Measurements from ENCODE around the gene GAS2L3. TPM values are rescaled to one million over a fixed set of nuclear protein-coding genes. Genes with fewer than 3 reads are reported as not detected.

Gene GAS2L3
- total RNA-seq, 2 donors from 2014 or later = 1.2 to 2.2 TPM

DNA sequence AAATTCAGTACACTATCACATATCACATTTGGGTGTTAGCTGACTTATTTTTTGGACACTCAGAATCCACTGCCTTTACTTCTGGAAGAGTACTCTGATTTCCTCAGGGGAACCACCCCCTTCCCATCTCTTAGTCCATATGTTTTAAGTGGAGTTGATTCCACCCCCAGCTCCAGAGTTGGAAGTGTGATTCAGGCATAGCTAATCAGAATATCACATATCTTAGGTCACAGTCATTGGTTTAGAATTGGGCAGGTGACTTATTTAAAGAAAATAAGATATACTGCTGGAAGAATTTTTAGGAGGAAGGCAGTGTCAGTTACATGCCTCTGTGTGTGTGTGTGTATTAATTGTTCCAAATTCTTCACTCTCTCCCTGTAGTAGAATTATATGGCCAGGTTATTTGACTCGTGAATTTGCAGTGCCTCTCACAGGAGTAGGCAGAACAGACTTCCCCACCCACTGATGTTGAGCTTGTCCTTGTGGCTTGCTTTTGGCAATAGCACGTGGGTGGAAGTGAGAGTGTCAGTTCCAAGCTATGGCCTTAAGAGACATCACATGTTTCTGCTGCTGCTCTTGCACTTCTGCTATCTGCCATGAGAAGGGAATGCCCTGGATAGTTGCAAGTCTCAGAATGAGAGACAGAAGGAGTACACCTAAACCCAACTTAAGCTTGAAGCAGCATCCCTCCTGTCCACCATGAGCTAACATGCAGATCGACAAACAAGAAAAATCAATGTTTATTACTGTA, 6.4 kb upstream of the GAS2L3 start:
- Histone ChIP-seq H3K27me3 (no peaks in the 10 kb centered on the region), H3K4me1 (peaks cover 0 to 3% of the 10 kb centered on the region in 2 donors), H3K4me3 (no peak overlapping the region), H3K9me3 (no peaks in the 10 kb centered on the region), H3K27ac (no peak overlapping the region), H3K36me3 (no peaks in the 10 kb centered on the region)
- no peak for DNase-seq (ENCODE audit: low spot score)
- TF ChIP-seq, protein P1, sequence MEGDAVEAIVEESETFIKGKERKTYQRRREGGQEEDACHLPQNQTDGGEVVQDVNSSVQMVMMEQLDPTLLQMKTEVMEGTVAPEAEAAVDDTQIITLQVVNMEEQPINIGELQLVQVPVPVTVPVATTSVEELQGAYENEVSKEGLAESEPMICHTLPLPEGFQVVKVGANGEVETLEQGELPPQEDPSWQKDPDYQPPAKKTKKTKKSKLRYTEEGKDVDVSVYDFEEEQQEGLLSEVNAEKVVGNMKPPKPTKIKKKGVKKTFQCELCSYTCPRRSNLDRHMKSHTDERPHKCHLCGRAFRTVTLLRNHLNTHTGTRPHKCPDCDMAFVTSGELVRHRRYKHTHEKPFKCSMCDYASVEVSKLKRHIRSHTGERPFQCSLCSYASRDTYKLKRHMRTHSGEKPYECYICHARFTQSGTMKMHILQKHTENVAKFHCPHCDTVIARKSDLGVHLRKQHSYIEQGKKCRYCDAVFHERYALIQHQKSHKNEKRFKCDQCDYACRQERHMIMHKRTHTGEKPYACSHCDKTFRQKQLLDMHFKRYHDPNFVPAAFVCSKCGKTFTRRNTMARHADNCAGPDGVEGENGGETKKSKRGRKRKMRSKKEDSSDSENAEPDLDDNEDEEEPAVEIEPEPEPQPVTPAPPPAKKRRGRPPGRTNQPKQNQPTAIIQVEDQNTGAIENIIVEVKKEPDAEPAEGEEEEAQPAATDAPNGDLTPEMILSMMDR (IDR thresholded peaks at IDR 0.05) = no peak

DNA sequence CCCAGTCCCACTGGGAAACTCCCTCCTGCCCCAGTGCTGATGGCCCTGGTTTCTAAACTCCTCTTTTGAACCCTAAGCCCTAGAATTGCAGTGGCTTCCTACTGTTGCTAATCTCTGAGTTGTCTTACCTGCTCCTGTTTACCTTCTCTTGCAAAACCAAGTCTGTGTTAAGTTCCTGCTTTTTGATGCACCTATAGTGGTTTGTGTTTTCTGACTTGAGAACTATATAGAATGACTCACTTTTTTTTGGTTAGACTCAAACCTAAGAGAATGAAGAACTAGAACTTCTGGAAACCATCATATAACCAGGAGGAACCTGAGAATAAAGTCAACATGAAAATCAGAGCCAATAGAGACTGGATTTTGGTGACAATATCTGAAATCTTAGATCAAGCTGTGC, 5.5 kb upstream of the GAS2L3 start:
- no peaks in the 10 kb centered on the region for H3K27me3 ChIP-seq
- H3K9me3 ChIP-seq = no peaks in the 10 kb centered on the region
- no peaks in the 10 kb centered on the region for H3K36me3 ChIP-seq
- TF ChIP-seq, protein P1 (IDR thresholded peaks at IDR 0.05) = no peak
- no peak for DNase-seq (ENCODE audit: low spot score)
- H3K4me1 ChIP-seq = peaks cover 0 to 5% of the 10 kb centered on the region in 2 donors
- H3K27ac ChIP-seq = no peak overlapping the region
- no peak overlapping the region for H3K4me3 ChIP-seq

DNA sequence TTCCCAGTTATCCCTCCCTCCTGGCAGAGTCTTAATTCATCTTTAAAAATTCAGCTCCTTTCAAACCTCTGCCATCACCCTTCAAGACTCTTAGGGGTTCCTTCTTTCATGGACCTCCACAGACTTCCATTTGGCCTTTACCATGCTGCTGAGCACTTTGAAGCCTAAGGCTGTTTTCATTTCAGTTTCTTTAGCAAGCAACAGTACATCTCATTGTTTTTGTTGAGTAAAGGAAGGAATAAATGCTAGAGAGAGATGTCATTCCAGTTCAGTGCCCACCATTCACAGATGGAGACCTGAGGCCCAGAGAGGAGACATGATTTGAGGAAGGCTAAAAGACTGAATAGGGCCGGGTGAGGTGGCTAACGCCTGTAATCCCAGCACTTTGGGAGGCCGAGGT, 1.3 kb upstream of the GAS2L3 start:
- H3K27me3 ChIP-seq = no peaks in the 10 kb centered on the region
- no peak overlapping the region for H3K27ac ChIP-seq
- peaks cover 0 to 20% of the 10 kb centered on the region in 2 donors for H3K4me1 ChIP-seq
- H3K36me3 ChIP-seq = no peaks in the 10 kb centered on the region
- DNase-seq (ENCODE audit: low spot score) = no peak
- TF ChIP-seq, protein P1 (IDR thresholded peaks at IDR 0.05) = no peak
- no peak overlapping the region for H3K4me3 ChIP-seq
- H3K9me3 ChIP-seq = no peaks in the 10 kb centered on the region

DNA sequence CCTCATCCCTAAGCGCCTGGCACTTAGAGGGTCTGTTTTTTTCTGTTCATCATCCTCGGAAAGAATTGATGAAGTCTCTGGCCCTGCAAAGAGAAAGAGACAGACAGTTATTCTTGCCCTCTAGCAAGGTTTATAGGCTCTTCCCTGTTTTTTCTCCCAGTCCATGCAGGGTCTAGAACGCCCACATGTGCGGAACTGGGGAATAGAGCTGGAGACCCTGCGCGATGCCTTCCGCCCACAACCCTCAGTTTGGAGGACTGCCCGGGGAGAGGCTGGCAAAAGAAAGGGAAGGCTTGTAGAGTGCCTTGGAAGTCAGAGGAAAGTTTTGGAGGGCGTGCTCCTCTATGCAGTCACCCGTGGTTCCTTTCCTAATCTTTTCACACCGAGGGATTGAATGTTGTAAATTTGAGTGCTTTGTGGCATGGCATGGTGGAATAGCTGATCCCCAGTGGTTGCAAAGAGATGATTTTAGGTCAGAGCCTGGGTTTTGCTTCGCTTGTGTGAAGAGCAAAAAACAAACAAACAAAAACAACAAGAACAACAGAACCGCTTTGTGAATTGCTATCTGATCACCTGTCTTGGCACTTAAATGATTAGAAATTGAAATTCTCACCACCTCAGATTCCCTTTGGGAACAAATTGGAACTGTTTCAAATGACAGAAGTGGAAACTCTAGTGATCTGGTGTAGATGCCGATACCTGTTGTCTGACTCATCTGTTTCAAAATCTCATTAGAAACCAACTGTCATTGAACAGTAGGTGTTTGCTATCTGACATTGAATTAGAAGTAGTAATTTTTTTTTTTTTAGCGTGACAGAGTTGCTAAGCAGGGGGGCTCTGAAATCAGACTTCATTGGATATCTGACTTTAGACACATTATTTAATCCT, 947 bp downstream of the GAS2L3 start:
- DNase-seq (ENCODE audit: low spot score) = no peak

DNA sequence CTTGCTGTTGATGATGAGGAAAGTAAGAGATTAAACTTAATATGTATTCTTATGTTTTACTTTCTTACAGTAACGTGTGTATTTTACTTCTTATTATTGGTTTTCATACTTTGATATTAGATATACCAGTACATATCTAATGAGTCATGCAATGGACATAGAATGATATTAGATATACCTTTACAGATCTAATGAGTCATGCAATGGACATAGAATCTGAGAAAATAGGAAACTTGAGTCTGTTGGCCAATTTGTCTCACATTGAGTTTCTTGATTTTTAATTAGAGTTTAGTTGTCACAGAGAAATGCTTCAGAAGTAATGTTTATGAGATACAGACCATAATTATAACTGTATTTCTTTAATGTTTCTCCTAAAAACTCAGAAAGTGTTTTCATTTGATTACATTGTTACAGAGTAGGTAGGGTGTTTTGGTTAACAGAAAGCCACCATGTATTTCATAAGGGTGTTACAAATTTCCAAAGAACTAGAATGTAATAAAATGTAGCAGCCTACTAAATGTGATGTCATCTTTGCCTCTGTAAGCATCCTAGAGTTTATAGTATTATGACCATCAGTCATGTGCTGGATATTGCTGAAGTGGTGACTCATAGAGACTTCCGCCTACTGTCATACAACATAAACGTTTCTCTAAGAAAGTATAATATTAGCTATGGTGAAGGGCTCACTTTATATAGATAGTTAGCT, 3.0 kb downstream of the GAS2L3 start:
- Histone ChIP-seq H3K36me3 (no peaks in the 10 kb centered on the region), H3K4me3 (no peak overlapping the region), H3K4me1 (peaks cover 0 to 20% of the 10 kb centered on the region in 2 donors), H3K27ac (no peak overlapping the region), H3K27me3 (no peaks in the 10 kb centered on the region), H3K9me3 (no peaks in the 10 kb centered on the region)
- TF ChIP-seq, protein P1 (IDR thresholded peaks at IDR 0.05) = no peak
- DNase-seq (ENCODE audit: low spot score) = no peak

More for the DNA sequence above, 947 bp downstream of the GAS2L3 start:
- H3K27me3 ChIP-seq = no peaks in the 10 kb centered on the region
- peaks cover 0 to 20% of the 10 kb centered on the region in 2 donors for H3K4me1 ChIP-seq
- H3K4me3 ChIP-seq = peak overlapping the region; percentile 39 to 68
- TF ChIP-seq, protein P1 (IDR thresholded peaks at IDR 0.05) = no peak
- H3K9me3 ChIP-seq = no peaks in the 10 kb centered on the region
- peak overlapping the region in 1 of 2 donors; percentile 77 for H3K27ac ChIP-seq
- no peaks in the 10 kb centered on the region for H3K36me3 ChIP-seq

All from right atrium auricular region (tissue), 2 donors.